NCI-H2227 (cell line): ENCODE measurements around the gene WASF1.
A peak's percentile ranks its signal among the peaks of the same experiment; 100 is the strongest.

Source experiments
- DNase-seq: peaks from one replicate; lab custom pipeline; 2025; ENCODE audit not compliant: unreplicated experiment; lab: John Stamatoyannopoulos, UW

The WASF1 gene

GRCh38 chr6:110179406-110180227 is at the start of gene WASF1:
Gene WASF1, minus strand, starts transcription at chr6:110179670. Its CDS starts 52,069 bp downstream, at chr6:110127601.
- peak; percentile 96 for DNase-seq

GRCh38 chr6:110226261-110226660 is 46.8 kb upstream of the WASF1 start:
- no peak for DNase-seq

GRCh38 chr6:110221738-110222137 is 42.3 kb upstream of the WASF1 start:
- no peak for DNase-seq

- no peak for DNase-seq
Observed at GRCh38 chr6:110217266-110217665, 37.8 kb upstream of the WASF1 start.

- no peak for DNase-seq
Observed at GRCh38 chr6:110216140-110216539, 36.7 kb upstream of the WASF1 start.

GRCh38 chr6:110214338-110214737 is 34.9 kb upstream of the WASF1 start:
- DNase-seq = no peak

GRCh38 chr6:110211753-110212152 is 32.3 kb upstream of the WASF1 start:
- DNase-seq = no peak

- DNase-seq = no peak
Observed at GRCh38 chr6:110207652-110208051, 28.2 kb upstream of the WASF1 start.

- DNase-seq = no peak
Observed at GRCh38 chr6:110201151-110201884, 21.8 kb upstream of the WASF1 start.

- no peak for DNase-seq
Observed at GRCh38 chr6:110198561-110198960, 19.1 kb upstream of the WASF1 start.

GRCh38 chr6:110196874-110197273 is 17.4 kb upstream of the WASF1 start:
- no peak for DNase-seq

- DNase-seq = no peak
Observed at GRCh38 chr6:110195639-110196038, 16.2 kb upstream of the WASF1 start.

GRCh38 chr6:110191477-110191876 is 12.0 kb upstream of the WASF1 start:
- DNase-seq = no peak

GRCh38 chr6:110190726-110191125 is 11.3 kb upstream of the WASF1 start:
- DNase-seq = no peak

GRCh38 chr6:110188791-110189190 is 9.3 kb upstream of the WASF1 start:
- no peak for DNase-seq

- DNase-seq = no peak
Observed at GRCh38 chr6:110185879-110186278, 6.4 kb upstream of the WASF1 start.

GRCh38 chr6:110183292-110183885 is 3.9 kb upstream of the WASF1 start:
- no peak for DNase-seq

GRCh38 chr6:110181131-110182030 is 1.9 kb upstream of the WASF1 start:
- no peak for DNase-seq

GRCh38 chr6:110180228-110181008 is 948 bp upstream of the WASF1 start, which contains the start of gene CDC40:
Gene CDC40, plus strand, starts transcription at chr6:110180427. Its CDS starts 18 bp downstream, at chr6:110180445.
- DNase-seq = no peak
